Measurements from ENCODE around the gene TUBD1. TPM values are rescaled to one million over a fixed set of nuclear protein-coding genes. Genes with fewer than 3 reads are reported as not detected.

TUBD1 gene
- total and polyA plus RNA-seq, 2 of the 13 experiments (the other 11 are each of a cell fraction or from before 2014, with no cell fraction given), result 18.2 to 25.9 TPM

GRCh38 chr17:59892924-59893675 is at the start of gene TUBD1, which contains the start of gene RPS6KB1 (continued):
- TF ChIP-seq ISX (CRISPR knock-in tag; conservative IDR thresholded peaks at IDR 0.05) (peak; percentile 89; the same call in 1 of the 2 replicates), FOXJ3 (CRISPR knock-in tag; IDR thresholded peaks at IDR 0.05; ENCODE audit: borderline replicate concordance) (no peak; the same call in 1 of the 2 replicates), PHB2 (IDR thresholded peaks at IDR 0.05; ENCODE audit: partially characterized antibody) (no peak), CCDC6 (CRISPR knock-in tag; IDR thresholded peaks at IDR 0.05) (no peak; the same call in 1 of the 2 replicates), MLLT10 (CRISPR knock-in tag; IDR thresholded peaks at IDR 0.05) (no peak), FIP1L1 (IDR thresholded peaks at IDR 0.05; ENCODE audit: borderline replicate concordance, insufficient read depth, low read depth, low read length) (peak; percentile 96; the same call in 1 of the 2 replicates), ZNF383 (CRISPR knock-in tag; IDR thresholded peaks at IDR 0.05; ENCODE audit: borderline replicate concordance) (0 out of 2 replicates have a peak, but pooled peaks have one; percentile 42), MED13 (CRISPR knock-in tag; IDR thresholded peaks at IDR 0.05) (peak; percentile 83), ZNF17 (CRISPR knock-in tag; IDR thresholded peaks at IDR 0.05) (no peak), ZNF619 (CRISPR knock-in tag; IDR thresholded peaks at IDR 0.05) (peak; percentile 87; the same call in 1 of the 2 replicates), ZNF503 (CRISPR knock-in tag; IDR thresholded peaks at IDR 0.05) (peak; percentile 76), ZFP82 (CRISPR knock-in tag; IDR thresholded peaks at IDR 0.05; ENCODE audit: borderline replicate concordance) (peak; percentile 94; the same call in 1 of the 2 replicates), ZNF263 (CRISPR knock-in tag; IDR thresholded peaks at IDR 0.05) (peak; percentile 73), TBL1XR1 (IDR thresholded peaks at IDR 0.05; ENCODE audit: borderline replicate concordance, low read length, partially characterized antibody) (no peak), ZBTB8A (CRISPR knock-in tag; IDR thresholded peaks at IDR 0.05; ENCODE audit: borderline replicate concordance, low read depth) (peak; percentile 58; the same call in 1 of the 2 replicates), ZNF253 (CRISPR knock-in tag; IDR thresholded peaks at IDR 0.05; ENCODE audit: borderline replicate concordance) (no peak; the same call in 1 of the 2 replicates), SALL2 (CRISPR knock-in tag; IDR thresholded peaks at IDR 0.05) (peak; percentile 93), ZNF549 (CRISPR knock-in tag; IDR thresholded peaks at IDR 0.05) (no peak), ZUFSP (CRISPR knock-in tag; IDR thresholded peaks at IDR 0.05; ENCODE audit: borderline replicate concordance) (no peak), NFE2L2 (IDR thresholded peaks at IDR 0.05; ENCODE audit: low read length) (no peak), ZBTB21 (CRISPR knock-in tag; IDR thresholded peaks at IDR 0.05) (no peak), HMG20A (CRISPR knock-in tag; IDR thresholded peaks at IDR 0.05; ENCODE audit: borderline replicate concordance) (0 out of 2 replicates have a peak, but pooled peaks have one; percentile 37), KDM5A (IDR thresholded peaks at IDR 0.05; ENCODE audit: borderline replicate concordance, low read length) (peak; percentile 74), ZNF362 (CRISPR knock-in tag; IDR thresholded peaks at IDR 0.05; ENCODE audit: borderline replicate concordance) (peak; percentile 33; the same call in 1 of the 2 replicates)
